SK-N-SH treated with all-trans-retinoic acid at 6 μM for 48 hours (cell line): ENCODE data around the gene LRMDA.

Experiments used
- ZFP30 ChIP-seq: fragments of 450-650 bp; formaldehyde crosslinking; IDR thresholded peaks from 2 replicates; pipeline ENCODE4 v1.5.0; 2022; ENCODE audit warnings: mild to moderate bottlenecking, moderate library complexity
- ZNF70 ChIP-seq: fragments of 450-650 bp; formaldehyde crosslinking; IDR thresholded peaks from 2 replicates; pipeline ENCODE4 v1.5.0; 2020; ENCODE audit warnings: mild to moderate bottlenecking, moderate library complexity
- TF ChIP-seq, protein P1 (sequence below): fragments of 250-450 bp; sonication (Bioruptor Pico); IDR thresholded peaks from 2 replicates; pipeline ENCODE4 v1.8.0; 2020; ENCODE audit warnings: mild to moderate bottlenecking, moderate library complexity, borderline replicate concordance

DNA sequence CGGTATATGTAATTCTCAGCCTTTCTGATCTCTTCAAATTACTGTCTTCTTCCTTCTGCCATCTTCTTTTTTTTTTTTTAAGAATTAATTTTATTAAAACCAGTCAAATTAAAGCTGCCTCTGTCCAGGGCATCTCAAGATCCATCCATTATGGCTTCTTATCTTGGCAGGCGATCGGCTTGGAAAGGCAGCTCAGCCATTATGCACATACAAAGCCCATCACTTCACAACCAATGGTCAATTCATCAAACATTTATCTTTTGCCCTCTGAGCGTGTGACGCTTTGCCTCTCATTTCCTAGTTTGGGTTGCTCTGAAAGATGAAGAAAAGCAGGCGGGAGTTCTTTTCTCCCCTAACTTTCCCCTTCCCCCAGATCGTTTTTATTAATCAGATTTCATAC is 591.6 kb downstream of the LRMDA start:
- no peak for TF ChIP-seq ZNF70 (CRISPR knock-in tag)
- TF ChIP-seq, protein P1, sequence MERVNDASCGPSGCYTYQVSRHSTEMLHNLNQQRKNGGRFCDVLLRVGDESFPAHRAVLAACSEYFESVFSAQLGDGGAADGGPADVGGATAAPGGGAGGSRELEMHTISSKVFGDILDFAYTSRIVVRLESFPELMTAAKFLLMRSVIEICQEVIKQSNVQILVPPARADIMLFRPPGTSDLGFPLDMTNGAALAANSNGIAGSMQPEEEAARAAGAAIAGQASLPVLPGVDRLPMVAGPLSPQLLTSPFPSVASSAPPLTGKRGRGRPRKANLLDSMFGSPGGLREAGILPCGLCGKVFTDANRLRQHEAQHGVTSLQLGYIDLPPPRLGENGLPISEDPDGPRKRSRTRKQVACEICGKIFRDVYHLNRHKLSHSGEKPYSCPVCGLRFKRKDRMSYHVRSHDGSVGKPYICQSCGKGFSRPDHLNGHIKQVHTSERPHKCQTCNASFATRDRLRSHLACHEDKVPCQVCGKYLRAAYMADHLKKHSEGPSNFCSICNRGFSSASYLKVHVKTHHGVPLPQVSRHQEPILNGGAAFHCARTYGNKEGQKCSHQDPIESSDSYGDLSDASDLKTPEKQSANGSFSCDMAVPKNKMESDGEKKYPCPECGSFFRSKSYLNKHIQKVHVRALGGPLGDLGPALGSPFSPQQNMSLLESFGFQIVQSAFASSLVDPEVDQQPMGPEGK (CRISPR knock-in tag) = no peak
- TF ChIP-seq ZFP30 (CRISPR knock-in tag) = no peak
